H1 (cell line): ENCODE data around the gene MRPL28. TPM values are rescaled to one million over a fixed set of nuclear protein-coding genes. Genes with fewer than 3 reads are reported as not detected.

ENCODE experiments used
- CTCF ChIA-PET: fragments of 300-600 bp; sonication (Branson Sonifier 250); formaldehyde crosslinking; loops from one replicate; lab custom pipeline; 2021; ENCODE audit not compliant: partially characterized antibody; lab: Charles Lee
- POLR2A ChIA-PET: fragments of 300-600 bp; sonication (Branson Sonifier 250); formaldehyde crosslinking; loops from one replicate; lab custom pipeline; 2021; ENCODE audit warnings: inconsistent platforms; ENCODE audit not compliant: partially characterized antibody; lab: Charles Lee
- DNase-seq, 2 experiments: peaks; one replicate each; pipeline versions ENCODE4 v3.0.0 to v3.0.0-alpha.2; 2010 to 2022; ENCODE audit warnings: low spot score in 2 of 2, low read depth in 1 of 2, mixed read lengths in 1 of 2
- FAIRE-seq: peaks from 2 replicates; lab custom pipeline; 2011; peaks lifted over from hg19 to GRCh38; lab: Jason Lieb, UNC
- H2AFZ ChIP-seq: 2 replicates; pipeline ENCODE4 v1.8.1; 2012; ENCODE audit warnings: low read length, inconsistent platforms
- H2AK5ac ChIP-seq: 2 replicates; pipeline ENCODE4 v1.6.1; 2013; ENCODE audit warnings: low read depth, low read length
- H2BK120ac ChIP-seq: replicated peaks from 2 replicates; pipeline ENCODE3; 2013; ENCODE audit warnings: low read depth, low read length, inconsistent platforms
- H2BK12ac ChIP-seq: 2 replicates; pipeline ENCODE4 v1.6.1; 2013; ENCODE audit warnings: low read depth, low read length
- H2BK15ac ChIP-seq: 2 replicates; pipeline ENCODE4 v1.6.1; 2013; ENCODE audit warnings: low read length
- H2BK20ac ChIP-seq: 2 replicates; pipeline ENCODE4 v1.6.1; 2013; ENCODE audit warnings: low read length
- H2BK5ac ChIP-seq: 2 replicates; pipeline ENCODE4 v1.6.1; 2013; ENCODE audit warnings: low read depth, low read length
- H3K14ac ChIP-seq: 2 replicates; pipeline ENCODE4 v1.6.1; 2013; ENCODE audit warnings: inconsistent platforms; ENCODE audit not compliant: insufficient read length
- H3K18ac ChIP-seq: 2 replicates; pipeline ENCODE4 v1.6.1; 2013; ENCODE audit warnings: low read length; ENCODE audit errors: extremely low read depth
- H3K23ac ChIP-seq: 2 replicates; pipeline ENCODE4 v1.6.1; 2013; ENCODE audit warnings: inconsistent platforms; ENCODE audit not compliant: insufficient read length
- H3K23me2 ChIP-seq: 2 replicates; pipeline ENCODE4 v1.6.1; 2013; ENCODE audit warnings: low read depth, low read length
- H3K27ac ChIP-seq: 2 replicates; pipeline ENCODE4 v1.6.1; 2011; ENCODE audit warnings: low read depth, low read length, inconsistent platforms
- H3K27me3 ChIP-seq, 4 experiments: replicated peaks in 1 of 4; 1 replicate in 1 of 4; 2 replicates in 3 of 4; pipeline versions ENCODE4 v1.6.1 to v1.8.1; 2011 to 2013; ENCODE audit warnings: low read length in 3 of 4, mild to moderate bottlenecking in 3 of 4, inconsistent platforms in 2 of 4, mixed read lengths in 2 of 4, moderate library complexity in 1 of 4; ENCODE audit not compliant: control insufficient read depth in 3 of 4, insufficient read depth in 3 of 4; ENCODE audit errors: extremely low read depth in 1 of 4
- H3K36me3 ChIP-seq, 4 experiments: 2 replicates each; pipeline versions ENCODE4 v1.6.1 to v1.8.1; 2011 to 2013; ENCODE audit warnings: mild to moderate bottlenecking in 4 of 4, low read length in 3 of 4, moderate library complexity in 2 of 4, control low read depth in 1 of 4, inconsistent platforms in 1 of 4; ENCODE audit not compliant: insufficient read depth in 4 of 4, control insufficient read depth in 2 of 4
- H3K4ac ChIP-seq: replicated peaks from 2 replicates; pipeline ENCODE3; 2013; ENCODE audit warnings: low read length, low read depth, mixed read lengths, inconsistent platforms; ENCODE audit not compliant: insufficient read length
- H3K4me1 ChIP-seq, 4 experiments: replicated peaks in 1 of 4; 1 replicate in 1 of 4; 2 replicates in 3 of 4; pipeline versions ENCODE4 v1.6.1 to v1.8.1; 2011 to 2013; ENCODE audit warnings: low read length in 3 of 4, inconsistent platforms in 2 of 4, mixed read lengths in 1 of 4; ENCODE audit not compliant: insufficient read depth in 4 of 4, control insufficient read depth in 3 of 4
- H3K4me2 ChIP-seq, 2 experiments: 2 replicates each; pipeline versions ENCODE4 v1.6.1 to v1.8.1; 2011 to 2013; ENCODE audit warnings: low read depth in 2 of 2, low read length in 2 of 2, control low read depth in 1 of 2, inconsistent platforms in 1 of 2, mild to moderate bottlenecking in 1 of 2; ENCODE audit not compliant: insufficient read depth in 1 of 2
- H3K4me3 ChIP-seq, 4 experiments: fragments of 200-600, 300-600 bp in 1 of 4; sonication (generic), shearing (Covaris generic), sonication (Bioruptor Twin) in 1 of 4; 2 replicates each; pipeline versions ENCODE4 v1.5.1 to v1.8.1; 2011 to 2016; ENCODE audit warnings: low read length in 4 of 4, low read depth in 3 of 4, control low read depth in 2 of 4, inconsistent platforms in 2 of 4, mild to moderate bottlenecking in 2 of 4, mixed read lengths in 1 of 4, moderate library complexity in 1 of 4; ENCODE audit not compliant: insufficient read depth in 2 of 4; ENCODE audit errors: extremely low read depth in 1 of 4
- H3K56ac ChIP-seq: replicated peaks from 2 replicates; pipeline ENCODE3; 2013; ENCODE audit warnings: low read depth, mild to moderate bottlenecking, mixed read lengths, low read length, inconsistent platforms; ENCODE audit not compliant: insufficient read length
- H3K79me1 ChIP-seq: 2 replicates; pipeline ENCODE4 v1.6.1; 2013; ENCODE audit warnings: low read depth, low read length, control low read depth
- H3K79me2 ChIP-seq, 2 experiments: 2 replicates each; pipeline versions ENCODE4 v1.6.1 to v1.8.1; 2012 to 2013; ENCODE audit warnings: low read length in 2 of 2, mild to moderate bottlenecking in 2 of 2, inconsistent platforms in 1 of 2; ENCODE audit not compliant: insufficient read depth in 2 of 2, control insufficient read depth in 1 of 2
- H3K9ac ChIP-seq, 4 experiments: replicated peaks in 1 of 4; 1 replicate in 1 of 4; 2 replicates in 3 of 4; pipeline versions ENCODE4 v1.6.1 to v1.8.1; 2011 to 2013; ENCODE audit warnings: low read depth in 3 of 4, low read length in 3 of 4, control low read depth in 2 of 4, mild to moderate bottlenecking in 2 of 4, moderate library complexity in 2 of 4, inconsistent platforms in 1 of 4; ENCODE audit errors: extremely low read depth in 1 of 4
- H3K9me3 ChIP-seq, 2 experiments: 2 replicates each; pipeline versions ENCODE4 v1.6.1 to v1.8.1; 2012 to 2013; ENCODE audit warnings: mild to moderate bottlenecking in 2 of 2, moderate library complexity in 2 of 2, control low read depth in 1 of 2, inconsistent platforms in 1 of 2, low read depth in 1 of 2, low read length in 1 of 2, mixed read lengths in 1 of 2; ENCODE audit not compliant: insufficient read depth in 2 of 2
- H4K20me1 ChIP-seq, 2 experiments: replicated peaks in 1 of 2; 2 replicates each; pipeline versions ENCODE3 to v1.8.1; 2011 to 2013; ENCODE audit warnings: inconsistent platforms in 2 of 2, low read length in 2 of 2, mild to moderate bottlenecking in 1 of 2; ENCODE audit not compliant: insufficient read depth in 2 of 2, control insufficient read depth in 1 of 2
- H4K5ac ChIP-seq: 2 replicates; pipeline ENCODE4 v1.6.1; 2013; ENCODE audit warnings: low read length, low read depth, mixed read lengths, inconsistent platforms; ENCODE audit not compliant: insufficient read length
- H4K8ac ChIP-seq: 2 replicates; pipeline ENCODE4 v1.8.0; 2013; ENCODE audit warnings: mild to moderate bottlenecking, moderate library complexity, low read length, inconsistent platforms; ENCODE audit not compliant: insufficient read depth; ENCODE audit errors: extremely low read depth
- H4K91ac ChIP-seq: replicated peaks from 2 replicates; pipeline ENCODE3; 2013; ENCODE audit warnings: low read length, mixed read lengths, inconsistent platforms; ENCODE audit not compliant: insufficient read length
- JUN ChIP-seq: IDR thresholded peaks from 2 replicates; pipeline ENCODE4 v1.6.1; 2011; ENCODE audit warnings: low read depth, mild to moderate bottlenecking, improper control_type of control experiment, low read length
- POLR2AphosphoS5 ChIP-seq: IDR thresholded peaks from 2 replicates; pipeline ENCODE4 v1.6.1; 2011; ENCODE audit warnings: low read depth, low read length
- WGBS, 2 experiments: shearing (Covaris generic) in 1 of 2; methylation state at CpG; one replicate each; pipeline versions ENCODE4 v1.1.6 to v1.1.7; 2013 to 2015; ENCODE audit warnings: low lambda C conversion rate in 2 of 2, mixed read lengths in 2 of 2, inconsistent platforms in 1 of 2, low coverage in 1 of 2, missing lambda C conversion rate in 1 of 2; ENCODE audit not compliant: insufficient replicate concordance in 2 of 2, insufficient coverage in 1 of 2, insufficient read length in 1 of 2; ENCODE audit errors: extremely low coverage in 1 of 2, missing lambda C conversion rate in 1 of 2; 5-methylcytosine and 5-hydroxymethylcytosine counted together
- polyA plus RNA-seq, 7 experiments: library from polyadenylated mRNA; depleted of rRNA in 3 of 7; stranded (reverse) in 5 of 7; unstranded in 2 of 7; fragments of >200 nt in 5 of 7; fragments of 200-250 nt in 2 of 7; gene quantifications; 1 replicate in 5 of 7; 2 replicates in 1 of 7; 4 replicates in 1 of 7; pipeline versions ENCODE4 v1.2.1 to v1.2.3, GENCODE V29; 2011 to 2013; ENCODE audit warnings: missing spikeins in 2 of 7, mixed read lengths in 2 of 7
- total RNA-seq: library from RNA; stranded (reverse); fragmentation: NEBNext Ultra II Directional; extraction: Animal tissue kit (Norgen Biotek cat#: 25700); gene quantifications from 2 replicates; pipeline ENCODE4 v1.2.1, GENCODE V29; 2021

The MRPL28 gene
- total and polyA plus RNA-seq, 2 of the 8 experiments (the other 6 are each of a cell fraction or from before 2014, with no cell fraction given): 88.9 to 188 TPM

DNA sequence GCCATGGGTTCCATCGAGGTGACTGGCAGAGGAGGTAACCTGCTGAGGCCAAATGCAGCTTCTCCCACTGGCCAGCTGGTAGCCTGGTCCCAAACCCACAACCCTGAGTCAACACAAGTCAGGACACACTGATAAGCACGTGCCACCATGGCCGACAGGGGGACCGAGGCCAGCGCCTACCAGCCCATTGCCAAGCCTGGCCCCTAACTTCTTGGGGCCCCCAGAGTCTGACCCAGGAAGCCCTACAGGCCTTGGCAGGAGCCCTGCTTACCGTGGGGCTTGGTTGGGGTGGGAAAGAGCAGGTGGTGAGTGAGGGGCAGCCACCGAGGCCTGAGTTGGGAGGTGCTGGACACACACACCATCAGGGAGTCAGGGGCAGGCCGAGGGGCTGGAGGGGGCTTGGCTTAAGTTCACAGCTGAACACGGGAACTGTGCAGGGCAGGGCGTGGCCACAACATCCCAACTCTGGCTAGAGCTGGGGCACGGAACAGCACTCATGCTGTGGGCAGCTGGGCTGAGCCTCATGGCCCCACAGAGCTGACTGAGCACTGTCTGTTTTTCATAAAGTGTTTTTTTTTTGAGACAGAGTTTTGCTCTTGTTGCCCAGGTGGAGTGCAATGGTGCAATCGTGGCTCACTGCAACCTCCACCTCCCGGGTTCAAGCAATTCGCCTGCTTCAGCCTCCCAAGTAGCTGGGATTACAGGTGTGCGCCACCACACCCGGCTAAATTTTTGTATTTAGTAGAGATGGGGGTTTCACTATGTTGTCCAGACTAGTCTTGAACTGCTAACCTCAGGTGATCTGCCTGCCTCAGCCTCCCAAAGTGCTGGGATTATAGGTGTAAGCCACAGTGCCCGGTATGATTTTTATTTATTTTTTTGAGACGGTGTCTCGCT lies 5.5 kb downstream of the MRPL28 start:
- H4K5ac ChIP-seq: no peak overlapping the region
- H2AK5ac ChIP-seq: peak overlapping the region; percentile 88; the same call in 1 of the 2 replicates
- H3K4me1 ChIP-seq: peaks cover 0 to 7% (median 5%) of the 10 kb centered on the region in 4 experiments; a peak in 5 of 7 replicates
- H2BK20ac ChIP-seq: no peak overlapping the region
- WGBS, 2 experiments: 91% methylated on average over 18 of the region's 19 CpGs; no CpG with 5 or more reads in 1 of the 2 experiments
- H3K79me1 ChIP-seq: no peaks in the 10 kb centered on the region; the same call in 1 of the 2 replicates
- H3K79me2 ChIP-seq: no peaks in the 10 kb centered on the region; a peak in 1 of 4 replicates
- no peaks in the 10 kb centered on the region for H3K27me3 ChIP-seq
- peaks cover 5 to 20% (median 18%) of the 10 kb centered on the region in 4 experiments; a peak in 5 of 8 replicates for H3K36me3 ChIP-seq
- H2BK12ac ChIP-seq: no peak overlapping the region
- no peak overlapping the region for H3K9ac ChIP-seq
- no peak overlapping the region; the same call in 1 of the 2 replicates for H4K8ac ChIP-seq
- no peak overlapping the region for H3K4me3 ChIP-seq
- no peak overlapping the region for H3K18ac ChIP-seq
- no peak overlapping the region for H3K4ac ChIP-seq
- H4K20me1 ChIP-seq: peaks cover 0 to 8% of the 10 kb centered on the region in 2 experiments
- no peak for DNase-seq
- H2BK15ac ChIP-seq: no peak overlapping the region
- H3K23me2 ChIP-seq: no peaks in the 10 kb centered on the region; the same call in 1 of the 2 replicates
- TF ChIP-seq POLR2AphosphoS5 (0 out of 2 replicates have a peak, but pooled peaks have one; percentile 12), JUN (no peak)
- TF ChIP-seq, all 59 proteins: peak for 1
- Histone ChIP-seq H3K9me3 (no peaks in the 10 kb centered on the region), H3K23ac (no peak overlapping the region), H3K14ac (no peak overlapping the region), H3K4me2 (no peak overlapping the region), H3K27ac (no peak overlapping the region), H4K91ac (no peak overlapping the region), H2BK120ac (no peak overlapping the region), H2BK5ac (0 out of 2 replicates have a peak overlapping the region, but pooled peaks have one; percentile 63), H3K56ac (no peak overlapping the region), H2AFZ (no peak overlapping the region)
- no peak for FAIRE-seq
- CTCF ChIA-PET: interaction anchor here (0.7 to 1.1 kb wide), 3 partner anchors 21 to 128 kb away, joined by 3 read pairs; no protein-coding TSS in a partner anchor
- POLR2A ChIA-PET: interaction anchor here (0.8 to 2.4 kb wide), 3 partner anchors 9 to 129 kb away, joined by 3 to 5 read pairs (median 5); no protein-coding TSS in a partner anchor
